Jurkat, Clone E6-1 (cell line): ENCODE measurements around the gene HAVCR2.
"Not testable (repeated sequence)": the region's sequence is repeated elsewhere in the genome, so short reads cannot be mapped to it uniquely, and the experiment has no call there.

Experiments
- DNase-seq: peaks from one replicate; pipeline ENCODE4 v3.0.0-alpha.2; 2011; ENCODE audit warnings: low read depth, low spot score
- H3K4me3 ChIP-seq: 2 replicates; pipeline ENCODE4 v1.5.1; 2011; ENCODE audit warnings: mild to moderate bottlenecking, low read length, control low read depth, moderate library complexity

HAVCR2 gene

GRCh38 chr5:157106630-157107461 lies 2.0 kb downstream of the HAVCR2 start:
- DNase-seq = no peak
- H3K4me3 ChIP-seq = no peak overlapping the region

GRCh38 chr5:157100140-157100679 lies 8.6 kb downstream of the HAVCR2 start:
- H3K4me3 ChIP-seq = no peak overlapping the region
- no peak for DNase-seq

- DNase-seq = no peak
- H3K4me3 ChIP-seq = no peak overlapping the region
These were observed 20.4 kb downstream of the HAVCR2 start for GRCh38 chr5:157088342-157088990.

GRCh38 chr5:157086751-157087359 lies 22.0 kb downstream of the HAVCR2 start:
- DNase-seq = no peak
- no peak overlapping the region for H3K4me3 ChIP-seq

GRCh38 chr5:157085930-157086329 lies 22.9 kb downstream of the HAVCR2 start:
- DNase-seq = no peak
- H3K4me3 ChIP-seq = no peak overlapping the region

GRCh38 chr5:157080286-157080685 lies 28.6 kb downstream of the HAVCR2 start:
- no peak overlapping the region for H3K4me3 ChIP-seq
- no peak for DNase-seq

GRCh38 chr5:157076558-157076957 lies 32.3 kb downstream of the HAVCR2 start:
- DNase-seq = no peak
- no peak overlapping the region for H3K4me3 ChIP-seq

GRCh38 chr5:157072508-157072907 lies 36.3 kb downstream of the HAVCR2 start:
- no peak for DNase-seq
- H3K4me3 ChIP-seq = no peak overlapping the region

GRCh38 chr5:157069949-157070348 lies 38.9 kb downstream of the HAVCR2 start:
- H3K4me3 ChIP-seq = no peak overlapping the region
- no peak for DNase-seq

GRCh38 chr5:157068785-157069184 lies 40.1 kb downstream of the HAVCR2 start:
- DNase-seq = no peak
- H3K4me3 ChIP-seq = no peak overlapping the region

- no peak overlapping the region for H3K4me3 ChIP-seq
- no peak for DNase-seq
These were observed 40.5 kb downstream of the HAVCR2 start for GRCh38 chr5:157068339-157068738.

GRCh38 chr5:157067005-157067404 lies 41.8 kb downstream of the HAVCR2 start:
- DNase-seq = no peak
- no peak overlapping the region for H3K4me3 ChIP-seq

GRCh38 chr5:157066080-157066479 lies 42.8 kb downstream of the HAVCR2 start:
- DNase-seq = no peak
- no peak overlapping the region for H3K4me3 ChIP-seq

- DNase-seq = no peak
- H3K4me3 ChIP-seq = no peak overlapping the region
These were observed 44.9 kb downstream of the HAVCR2 start for GRCh38 chr5:157063776-157064430.

- no peak for DNase-seq
- no peak overlapping the region for H3K4me3 ChIP-seq
These were observed 49.0 kb downstream of the HAVCR2 start for GRCh38 chr5:157059891-157060290.

GRCh38 chr5:157059093-157059539 lies 49.7 kb downstream of the HAVCR2 start, which contains the start of gene HAVCR1:
HAVCR1 (minus strand) TSS chr5:157059116; CDS start chr5:157057943, 1,173 bp downstream.
- no peak for DNase-seq
- H3K4me3 ChIP-seq = no peak within 1 kb of the TSS

GRCh38 chr5:157057459-157058370 lies 51.1 kb downstream of the HAVCR2 start:
- no peak for DNase-seq
- H3K4me3 ChIP-seq = no peak overlapping the region

GRCh38 chr5:157056848-157057247 lies 52.0 kb downstream of the HAVCR2 start:
- DNase-seq, H3K4me3 ChIP-seq: not testable (repeated sequence)
